Left renal cortex interstitium (tissue), 4 donors: ENCODE measurements around the gene CAMTA2. TPM values are rescaled to one million over a fixed set of nuclear protein-coding genes. Genes with fewer than 3 reads are reported as not detected.
A peak's percentile ranks its signal among the peaks of the same experiment; 100 is the strongest.

Experiments used
- DNase-seq, 4 donors: peaks; one replicate each; pipeline ENCODE4 v3.0.0-alpha.2; 2013; ENCODE audit warnings: low read depth in 4 of 4, low spot score in 2 of 4, missing footprints in 1 of 4
- polyA plus RNA-seq, 4 donors: library from polyadenylated mRNA; unstranded; fragments of 120-200 nt; gene quantifications; one replicate each; pipeline ENCODE4 v1.2.1, GENCODE V29; 2013; ENCODE audit not compliant: insufficient read length in 4 of 4

CAMTA2 gene
- polyA plus RNA-seq, 4 donors: 22.7 to 38.4 (median 27.9) TPM

DNA sequence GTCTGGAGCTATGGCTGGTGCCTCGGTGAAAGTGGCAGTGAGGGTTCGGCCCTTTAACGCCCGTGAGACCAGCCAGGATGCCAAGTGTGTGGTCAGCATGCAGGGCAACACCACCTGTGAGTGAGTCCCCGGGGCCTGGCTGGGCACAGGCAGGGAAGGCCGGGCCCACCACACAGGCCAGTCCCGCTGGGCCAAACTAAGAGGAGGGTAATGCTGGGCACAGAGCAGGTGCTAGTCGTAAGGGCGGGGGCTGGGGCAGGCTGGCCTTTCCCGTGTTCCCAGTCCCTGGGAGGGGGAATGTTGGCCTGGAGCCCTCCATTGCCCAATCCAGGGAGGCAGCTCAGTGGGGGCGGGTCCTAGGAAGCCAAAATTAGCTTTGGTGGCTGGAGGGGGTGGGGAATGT is 12.8 kb upstream of the CAMTA2 start:
- no peak for DNase-seq

DNA sequence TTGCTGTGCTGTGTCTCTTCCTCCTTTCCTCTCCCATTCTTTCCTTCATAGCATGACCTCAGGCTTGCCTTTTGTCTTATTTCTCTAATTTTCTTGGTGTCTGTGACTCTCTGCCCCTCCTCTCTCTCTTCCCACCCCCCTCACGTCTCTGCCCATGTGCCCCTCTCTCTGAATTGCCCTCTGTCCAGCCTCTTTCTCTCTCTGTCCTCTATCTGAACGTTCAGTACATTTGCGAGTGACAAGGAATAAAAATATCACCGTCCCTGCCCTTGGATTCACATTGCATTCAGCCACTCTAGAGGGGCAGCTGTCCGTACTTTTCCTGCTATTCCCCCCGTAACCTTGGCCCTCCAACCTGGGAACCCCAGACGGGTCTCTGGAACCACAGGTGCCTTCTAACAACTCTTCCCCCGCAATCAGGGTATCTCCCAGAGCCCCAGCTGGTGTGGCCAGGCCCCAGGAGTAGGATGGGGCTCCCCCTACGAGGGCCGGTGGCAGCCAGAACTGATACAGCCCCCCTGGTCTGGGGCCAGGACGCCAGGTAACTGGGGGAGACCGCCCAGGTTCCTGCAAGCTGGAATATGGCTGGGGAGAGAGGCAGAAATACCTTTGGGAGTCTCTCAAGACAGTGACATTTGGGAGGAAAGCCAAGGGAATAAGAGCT is 12.1 kb upstream of the CAMTA2 start:
- no peak for DNase-seq

DNA sequence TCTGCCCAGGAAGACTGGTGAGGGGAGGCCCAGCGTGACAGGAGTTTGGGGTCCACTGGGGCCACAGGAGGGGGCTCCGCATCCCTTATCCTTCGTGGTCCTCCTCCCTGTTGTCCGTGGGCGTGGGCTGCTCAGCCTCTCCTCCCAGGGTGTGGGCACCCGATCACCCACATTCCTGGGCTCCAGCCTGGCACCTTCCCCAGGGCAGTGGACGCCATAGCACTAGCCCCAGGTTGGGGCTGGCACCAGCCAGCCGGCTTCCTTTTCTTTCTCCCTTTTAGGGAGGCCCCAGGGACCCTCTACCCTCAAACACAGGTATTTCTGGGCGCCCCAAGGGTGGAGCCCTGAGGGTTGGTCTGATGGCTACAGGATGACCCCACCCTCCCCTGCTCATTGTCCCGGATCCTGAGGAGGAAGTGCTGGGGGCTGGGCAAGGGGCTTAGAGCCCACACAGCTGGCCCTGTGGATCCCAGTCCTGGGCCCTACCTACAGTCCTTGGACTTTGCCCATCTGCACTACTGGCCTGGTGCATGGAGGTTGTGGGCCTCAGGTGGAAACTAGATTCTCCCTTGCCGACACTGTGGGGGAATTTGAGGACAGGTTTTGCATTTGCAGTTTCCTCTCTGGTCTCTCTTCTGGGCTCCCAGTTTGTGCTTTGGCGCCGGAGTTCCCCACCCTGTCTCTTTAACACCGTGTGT is 11.4 kb upstream of the CAMTA2 start:
- DNase-seq: no peak

DNA sequence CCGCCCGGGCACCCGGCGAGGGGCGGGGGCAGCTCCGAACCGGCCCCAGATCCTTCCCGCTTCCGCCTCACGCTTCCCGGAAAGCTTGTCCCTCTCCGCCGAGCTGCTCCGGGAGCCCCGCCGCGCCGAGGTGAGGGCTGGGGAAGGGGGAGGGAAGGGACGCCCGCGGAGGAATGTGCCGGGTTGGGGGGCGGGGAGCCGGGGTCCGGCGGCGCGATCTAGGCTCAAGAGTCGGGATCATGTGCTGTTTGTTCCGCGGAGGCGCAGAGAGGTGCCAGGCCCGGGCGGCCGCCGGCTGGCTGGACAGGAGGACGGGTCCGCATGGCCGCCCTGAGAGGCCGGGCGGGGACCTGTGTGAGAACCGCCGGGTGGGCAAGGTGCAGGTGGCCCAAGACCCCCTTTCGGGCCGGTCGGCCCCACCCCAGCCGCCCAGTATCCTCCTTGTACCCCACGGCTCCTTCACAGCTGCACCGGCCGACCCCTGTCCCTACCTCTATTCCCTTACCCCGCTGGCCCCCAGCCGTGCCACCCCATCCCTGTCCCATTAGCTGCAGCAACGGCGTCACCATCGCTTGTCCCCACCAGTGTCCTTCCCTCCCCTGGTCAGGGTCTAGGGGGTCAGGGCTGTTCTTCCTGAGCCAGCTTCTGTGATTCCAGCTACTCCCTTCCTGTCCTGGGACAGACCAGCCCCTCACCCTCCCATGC is 10.7 kb upstream of the CAMTA2 start:
- peak in 1 of 4 donors; percentile 24 for DNase-seq

DNA sequence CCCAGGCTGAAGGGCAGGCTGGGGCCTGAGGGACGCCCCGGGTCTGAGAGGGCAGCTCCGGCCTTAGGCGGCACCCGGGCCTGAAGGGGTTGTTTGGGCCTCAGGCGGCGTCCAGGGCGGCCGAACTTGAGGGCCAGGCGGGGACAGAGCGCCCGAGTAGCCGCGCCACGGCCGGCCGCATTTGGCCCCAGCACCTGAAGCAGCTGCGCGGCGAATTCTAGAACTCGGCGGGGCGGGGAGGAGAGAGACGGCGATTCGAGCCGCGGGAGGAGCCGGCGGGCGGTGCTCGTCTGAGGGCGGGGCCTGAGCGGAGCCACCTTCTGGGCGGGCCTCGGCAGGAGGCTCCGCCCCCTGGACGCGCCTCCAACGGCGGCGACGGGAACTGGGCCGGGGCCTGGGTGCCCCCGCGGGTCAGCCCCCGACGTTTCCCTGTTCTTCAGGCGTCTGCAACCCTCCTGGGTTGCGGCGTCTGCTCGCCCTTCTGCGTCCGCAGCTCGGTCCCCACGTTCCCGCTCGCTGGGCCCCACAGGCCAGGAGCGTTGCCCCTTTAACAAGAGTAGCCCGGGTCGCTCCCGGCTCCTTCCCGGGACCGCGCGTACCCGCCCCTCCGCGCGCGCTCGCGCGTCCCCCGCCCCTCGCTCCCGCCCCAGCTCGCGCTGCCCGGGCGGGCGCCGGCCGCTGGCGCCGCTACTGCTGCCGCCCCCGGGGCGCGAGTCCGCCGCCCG is 10.0 kb upstream of the CAMTA2 start, which contains the start of the genes INCA1 and KIF1C:
Gene INCA1, minus strand, starts transcription at position 221 of the 725 bp plus-strand sequence. CDS start 3,085 bp downstream, outside the sequence.
Gene KIF1C, plus strand, starts transcription at position 649 of the 725 bp plus-strand sequence. CDS start 2,297 bp downstream, outside the sequence.
- peak; percentile 78 to 87 (median 84) for DNase-seq

DNA sequence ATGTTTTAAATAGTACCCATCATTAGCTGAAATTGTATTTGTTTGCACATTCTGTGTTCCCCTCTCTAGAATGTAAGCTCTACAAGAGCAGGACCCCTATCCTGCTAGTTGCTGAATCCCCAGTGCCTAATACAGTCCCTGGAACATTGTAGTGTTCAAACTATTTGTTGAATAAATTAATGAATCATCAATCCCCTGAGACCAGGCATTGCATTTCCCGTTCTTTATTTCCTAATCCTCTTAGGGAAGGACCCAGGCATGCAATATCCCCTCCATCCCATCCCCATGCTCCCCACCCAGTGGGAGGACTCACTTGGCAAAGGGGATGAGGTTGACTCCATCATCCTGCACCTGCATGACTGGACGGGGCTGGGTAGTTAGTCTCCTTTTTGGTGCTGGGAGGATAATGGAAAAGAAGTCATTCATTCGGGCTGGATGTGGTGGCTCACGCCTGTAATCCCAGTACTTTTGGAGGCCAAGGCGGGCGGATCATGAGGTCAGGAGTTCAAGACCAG is 6.7 kb upstream of the CAMTA2 start:
- DNase-seq: no peak

DNA sequence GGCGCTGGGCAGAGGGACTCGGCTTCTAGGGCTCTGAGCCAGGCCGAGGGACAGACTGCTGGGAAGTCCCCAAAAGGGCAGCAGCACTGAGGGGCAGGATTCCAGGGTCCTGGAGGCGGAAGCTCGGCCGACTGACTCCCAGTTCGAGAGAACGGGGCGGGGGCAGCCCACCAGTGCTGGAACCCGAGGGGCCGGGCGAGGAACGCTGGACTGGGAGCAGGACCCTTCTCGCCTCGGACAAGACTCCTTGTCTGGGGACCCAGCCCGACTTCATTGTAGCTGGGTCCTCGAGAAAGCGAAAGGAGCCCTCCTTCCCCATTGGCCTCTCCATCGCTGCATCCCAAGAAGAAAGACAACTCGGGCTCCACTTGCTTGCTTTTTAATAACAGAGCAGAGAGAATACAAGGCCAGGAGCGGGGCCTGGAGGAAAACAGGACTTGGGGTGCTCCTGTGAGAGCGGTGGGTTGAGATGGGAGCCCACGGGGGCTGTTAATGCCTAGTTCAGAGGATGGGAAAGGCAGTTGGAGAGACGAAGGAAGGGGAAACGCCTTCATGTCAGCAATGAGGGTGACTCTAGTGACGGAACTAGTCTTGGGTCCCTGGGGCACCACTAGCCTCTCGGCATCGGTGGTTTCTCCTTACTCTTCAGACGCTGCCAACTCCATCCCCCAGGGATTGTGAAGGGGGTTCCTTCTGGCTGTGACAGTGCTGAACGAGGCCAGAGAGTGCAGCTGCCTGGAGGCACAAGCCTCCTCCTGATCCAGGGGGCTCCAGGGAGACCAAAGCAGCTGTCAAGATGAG is 492 bp upstream of the CAMTA2 start:
- no peak for DNase-seq

DNA sequence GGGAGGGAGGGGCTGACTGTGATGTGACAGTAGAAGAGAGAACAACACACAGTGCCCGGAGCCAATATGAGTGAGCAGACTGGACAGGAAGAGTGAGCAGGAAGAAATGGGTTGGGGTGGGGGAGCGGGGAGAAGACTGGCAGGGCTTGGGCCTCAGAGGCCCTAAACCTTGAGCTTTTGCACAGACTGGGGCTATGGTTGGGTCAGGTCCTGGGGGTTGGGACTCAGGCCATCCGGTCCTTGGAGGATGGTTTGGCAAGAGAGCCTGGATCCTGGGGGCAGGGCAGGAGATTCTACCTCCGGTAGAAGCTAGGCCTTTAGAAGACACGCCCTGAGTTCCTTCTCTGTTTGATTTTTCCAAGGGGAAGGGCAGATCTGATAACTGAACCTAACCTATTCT is 1.1 kb downstream of the CAMTA2 start:
- DNase-seq: no peak

DNA sequence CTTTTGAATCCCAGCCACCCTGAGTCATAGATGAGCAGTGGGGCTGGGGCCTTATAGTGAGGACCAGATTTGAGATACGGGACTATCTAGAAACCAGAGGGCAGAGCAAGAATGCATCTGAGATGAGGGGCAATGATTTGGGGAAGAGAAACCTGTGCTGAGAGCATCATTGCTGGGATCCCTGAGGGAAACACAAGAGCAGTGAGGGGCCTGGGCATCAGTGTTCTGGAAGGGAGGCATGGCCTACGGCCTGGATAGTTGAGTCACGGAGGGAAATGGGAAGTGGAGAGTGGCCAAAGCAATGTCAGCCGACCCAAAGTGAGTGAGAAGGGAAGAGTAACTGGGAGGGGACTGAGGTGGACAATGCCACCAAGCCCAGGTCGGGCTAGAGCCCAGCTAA is 5.2 kb downstream of the CAMTA2 start:
- DNase-seq: no peak

DNA sequence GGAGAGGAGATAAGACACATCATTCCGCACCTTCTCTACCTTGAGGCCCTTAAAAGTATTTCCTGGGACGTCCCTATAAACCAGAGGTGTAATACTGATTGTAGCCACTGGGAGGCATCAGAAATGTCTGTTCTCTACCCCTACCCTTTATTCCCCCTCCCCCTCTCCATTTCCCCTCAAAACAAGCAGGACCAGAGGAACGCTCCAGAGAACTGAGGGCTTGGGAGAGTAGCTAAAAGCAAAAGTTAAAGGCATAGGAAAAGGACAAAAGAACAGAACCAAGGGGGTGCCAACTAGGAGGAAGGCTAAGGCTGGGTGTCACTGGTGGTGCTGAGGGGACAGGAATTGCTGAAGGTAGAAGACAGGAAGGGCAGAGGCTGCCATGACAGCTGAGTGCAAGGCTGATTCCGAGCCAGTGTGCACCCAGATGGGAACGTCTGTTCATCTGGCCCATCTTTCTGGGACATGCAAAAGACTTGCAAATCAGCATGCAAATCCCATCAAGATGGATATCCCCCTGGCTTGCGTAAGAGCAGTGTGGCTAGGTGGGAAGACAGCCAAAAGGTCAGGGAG is 6.7 kb downstream of the CAMTA2 start:
- no peak for DNase-seq

DNA sequence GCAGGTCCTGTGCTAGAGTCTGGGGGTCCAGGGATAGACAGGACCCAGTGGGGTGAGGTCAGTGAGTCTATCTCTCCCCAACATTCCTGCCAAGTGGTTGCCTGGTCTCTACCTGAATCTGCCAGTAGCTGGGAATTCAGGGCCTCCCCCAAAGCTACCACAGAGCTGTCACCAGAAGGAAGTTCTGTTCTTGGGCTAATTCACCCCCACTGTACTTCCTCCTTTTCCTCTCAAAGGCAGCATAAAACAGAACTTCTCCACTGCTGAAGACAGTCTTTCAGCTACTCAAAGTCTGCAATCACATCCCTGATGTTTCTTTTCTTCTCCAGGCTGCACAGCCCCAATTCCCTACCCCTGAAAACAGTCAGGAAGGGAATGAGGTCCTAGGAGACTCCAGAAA is 8.7 kb downstream of the CAMTA2 start:
- DNase-seq: no peak

DNA sequence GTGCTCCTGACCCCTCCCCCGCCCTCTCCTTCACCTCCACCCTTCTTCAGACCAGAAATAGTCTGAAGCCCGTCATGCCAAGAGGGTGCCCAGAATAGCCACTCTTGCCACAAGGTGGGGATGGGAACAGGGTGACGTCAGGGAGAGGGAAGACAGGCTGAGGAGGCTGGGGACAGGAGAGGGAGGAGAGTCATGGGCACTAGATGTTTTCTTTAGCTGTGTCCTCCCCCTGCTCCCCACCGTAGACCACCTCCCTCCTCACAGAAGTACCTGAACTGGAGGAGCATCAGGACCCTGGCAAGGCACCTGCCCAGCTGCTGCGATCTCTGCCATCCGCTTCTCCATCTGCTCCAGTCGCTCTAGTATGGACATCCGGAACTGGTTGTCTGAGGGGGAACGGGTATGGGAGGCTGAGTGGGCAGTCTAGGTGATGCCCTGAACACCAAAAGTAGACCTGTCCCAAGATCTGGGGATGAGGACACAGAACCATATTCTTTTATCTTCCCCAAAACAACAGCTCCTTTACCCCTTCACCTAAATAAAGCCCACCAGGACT is 13.3 kb downstream of the CAMTA2 start:
- no peak for DNase-seq

DNA sequence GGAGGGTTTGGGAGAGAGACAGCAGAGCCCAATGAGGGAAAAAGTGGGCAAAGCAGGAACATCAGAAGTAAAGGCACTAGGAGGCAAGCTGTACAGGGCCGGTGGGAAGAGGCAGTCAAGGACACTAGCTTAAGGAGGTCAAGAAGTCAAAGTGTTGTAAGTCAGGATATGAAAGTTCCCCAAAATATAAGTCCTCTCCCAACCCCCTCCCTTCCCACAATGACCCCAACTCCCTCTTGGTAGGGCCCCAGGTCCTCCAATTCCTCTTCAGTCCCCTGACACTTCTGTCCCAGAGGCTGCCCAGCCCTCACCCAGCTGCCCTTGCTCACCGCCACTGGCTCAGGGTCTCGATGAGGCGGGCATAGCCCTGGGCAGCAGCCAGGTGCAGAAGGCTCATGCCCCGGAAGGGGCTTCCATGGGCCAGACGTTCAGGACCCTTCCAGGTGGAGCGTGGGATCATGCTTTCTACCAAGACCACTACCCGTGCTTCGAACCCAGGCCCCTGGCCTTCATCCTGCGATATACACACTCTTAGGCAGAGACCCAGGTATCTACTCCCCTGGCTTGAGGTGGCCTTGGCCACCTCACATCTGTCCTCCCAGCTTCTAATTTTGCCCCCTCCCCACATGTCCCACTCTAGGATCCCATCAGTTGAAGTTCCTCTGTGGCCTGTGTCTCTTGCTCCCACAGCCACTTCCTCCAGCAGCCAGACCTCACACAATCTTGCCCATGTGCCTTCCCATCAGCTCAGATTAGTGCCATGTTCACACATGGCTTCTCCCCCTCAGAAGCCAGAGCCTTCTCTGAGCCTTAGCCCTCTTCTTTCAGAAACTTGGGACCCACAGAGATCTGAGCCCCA is 14.0 kb downstream of the CAMTA2 start:
- DNase-seq: no peak

DNA sequence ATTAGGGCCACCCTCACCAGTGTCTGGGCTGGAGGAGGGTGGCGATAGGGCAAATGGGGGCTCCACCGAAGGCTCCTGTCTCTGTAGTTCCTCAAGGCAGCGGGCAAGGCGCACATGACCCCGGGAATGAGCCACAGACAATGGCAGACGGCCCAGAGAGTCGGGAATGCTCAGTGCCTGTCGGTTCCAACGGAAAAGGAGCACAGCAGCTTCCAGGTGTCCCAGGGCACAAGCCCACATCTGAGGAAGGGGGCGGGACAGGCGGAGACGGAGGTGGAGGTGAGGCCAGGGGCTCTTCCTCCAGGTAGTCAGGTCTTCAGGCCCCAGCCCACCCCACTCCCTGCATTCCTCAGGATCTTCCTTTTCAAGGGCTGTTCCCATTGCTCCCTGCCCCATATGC is 14.7 kb downstream of the CAMTA2 start:
- DNase-seq: no peak

DNA sequence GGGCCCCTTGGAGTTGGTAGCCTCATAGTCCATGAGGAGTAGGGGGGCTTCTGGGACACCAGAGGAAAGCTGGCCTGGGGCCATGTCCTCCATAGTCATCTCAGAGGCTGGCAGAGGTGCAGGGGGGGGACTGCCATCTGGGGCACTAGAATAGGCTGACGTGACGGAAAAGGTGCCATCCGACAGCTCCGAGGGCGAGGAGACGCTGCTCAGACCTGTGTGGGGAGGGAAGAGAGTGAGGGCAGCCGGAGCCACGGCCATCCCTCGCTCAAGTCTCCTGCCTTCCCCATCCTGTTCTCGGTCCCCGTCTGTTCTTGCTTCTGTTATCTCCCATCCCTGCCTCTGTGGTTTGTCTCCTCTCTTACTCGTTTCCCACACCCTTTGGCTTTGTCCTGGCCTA is 15.2 kb downstream of the CAMTA2 start:
- no peak for DNase-seq

DNA sequence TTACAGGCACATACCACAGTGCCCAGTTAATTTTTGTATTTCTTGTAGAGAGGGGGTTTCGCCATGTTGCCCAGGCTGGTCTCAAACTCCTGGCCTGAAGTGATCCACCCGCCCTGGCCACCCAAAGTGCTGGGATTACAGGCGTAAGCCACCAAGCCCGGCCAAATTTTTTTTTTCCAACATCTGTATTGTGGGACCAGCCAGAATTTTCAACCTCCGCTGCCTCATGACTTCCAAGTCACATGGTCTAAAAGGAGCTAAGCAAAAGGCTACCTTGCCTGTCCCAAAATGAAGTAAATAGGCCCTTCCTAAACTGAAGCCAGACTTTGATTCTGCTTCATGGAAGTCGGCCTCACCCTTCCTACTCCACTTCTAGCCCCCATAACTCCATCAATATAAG is 15.6 kb downstream of the CAMTA2 start:
- no peak for DNase-seq

DNA sequence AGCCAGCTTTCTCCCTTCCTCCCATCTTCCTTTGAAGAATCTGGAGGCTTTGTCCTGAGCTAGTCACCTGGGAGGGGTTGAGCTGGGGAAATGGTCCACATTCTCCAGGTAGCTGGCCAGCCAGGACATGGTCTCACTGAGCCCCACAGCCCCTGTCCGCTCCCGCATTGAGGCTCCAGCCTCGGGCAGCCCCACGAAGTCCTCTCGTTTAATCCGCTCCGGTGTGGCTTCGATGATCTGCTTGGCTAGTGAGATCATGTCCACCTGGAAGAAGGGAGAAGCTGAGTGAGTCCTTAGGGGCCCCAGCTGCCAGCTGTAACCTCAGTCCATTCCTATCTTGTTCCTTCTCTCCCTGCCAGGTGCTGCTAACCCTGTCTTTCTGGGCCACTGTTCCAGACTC is 17.2 kb downstream of the CAMTA2 start:
- DNase-seq: no peak

DNA sequence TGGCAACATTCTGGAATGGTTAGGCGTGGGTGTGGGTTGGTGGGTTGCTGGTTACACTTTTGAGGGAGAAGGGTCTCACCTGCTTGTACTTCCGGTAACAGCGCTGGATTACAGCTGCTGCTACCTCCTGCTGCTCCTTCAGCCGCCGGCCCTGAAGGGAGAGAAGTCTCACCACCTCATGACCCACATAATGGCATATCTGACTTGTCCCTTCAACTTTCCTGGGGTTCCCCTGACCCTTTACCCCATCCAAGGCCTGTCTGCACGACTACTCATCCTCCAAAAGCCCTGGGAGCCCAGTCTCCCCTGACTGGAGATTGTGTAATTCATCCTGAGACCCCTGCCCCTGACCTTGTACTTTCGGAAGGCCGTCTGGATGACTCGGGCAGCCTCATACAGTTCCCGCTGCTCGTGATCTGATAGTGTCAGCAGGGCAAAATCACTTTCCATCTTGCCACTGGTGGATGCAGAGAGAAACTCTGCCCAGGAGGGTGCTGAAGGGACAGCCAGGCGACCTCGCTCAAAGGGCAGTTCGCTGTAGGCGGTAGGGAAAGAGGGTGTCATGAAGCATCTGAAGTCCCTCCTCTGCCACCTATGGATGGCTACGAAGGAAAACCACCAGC is 17.8 kb downstream of the CAMTA2 start:
- DNase-seq: no peak
